ENCODE results near the gene PCDHGA12.
"Not testable (repeated sequence)": the region's sequence is repeated elsewhere in the genome, so short reads cannot be mapped to it uniquely, and the experiment has no call there.

The PCDHGA12 gene

GRCh38 chr5:141407790-141408505 is 22.4 kb upstream of the PCDHGA12 start, which contains the start of gene PCDHGB6:
Gene PCDHGB6, plus strand, starts transcription at chr5:141408021. Its CDS starts 182 bp downstream, at chr5:141408203.
- DNase-seq (ENCODE audit: low spot score): peak; percentile 72

- DNase-seq (ENCODE audit: low spot score): no peak
These were observed 20.6 kb upstream of the PCDHGA12 start for GRCh38 chr5:141409598-141410306.

GRCh38 chr5:141411575-141411974 is 18.7 kb upstream of the PCDHGA12 start:
- no peak for DNase-seq (ENCODE audit: low spot score)

GRCh38 chr5:141412854-141413539 is 17.3 kb upstream of the PCDHGA12 start, which contains the start of gene PCDHGA10:
Gene PCDHGA10, plus strand, starts transcription at chr5:141412987. Its CDS starts 189 bp downstream, at chr5:141413176.
- no peak for DNase-seq (ENCODE audit: low spot score)

GRCh38 chr5:141413540-141414069 is 16.7 kb upstream of the PCDHGA12 start:
- DNase-seq (ENCODE audit: low spot score): no peak

- DNase-seq (ENCODE audit: low spot score): not testable (repeated sequence)
These were observed 15.6 kb upstream of the PCDHGA12 start for GRCh38 chr5:141414548-141415274.

- DNase-seq (ENCODE audit: low spot score): not testable (repeated sequence)
These were observed 15.1 kb upstream of the PCDHGA12 start for GRCh38 chr5:141415275-141415618.

GRCh38 chr5:141417494-141418172 is 12.7 kb upstream of the PCDHGA12 start, which contains the start of gene PCDHGB7:
Gene PCDHGB7, plus strand, starts transcription at chr5:141417677. Its CDS starts 183 bp downstream, at chr5:141417860.
- DNase-seq (ENCODE audit: low spot score): peak; percentile 87

- DNase-seq (ENCODE audit: low spot score): no peak
These were observed 11.0 kb upstream of the PCDHGA12 start for GRCh38 chr5:141419074-141419880.

- peak; percentile 63 for DNase-seq (ENCODE audit: low spot score)
These were observed 9.3 kb upstream of the PCDHGA12 start, which contains the start of gene PCDHGA11 for GRCh38 chr5:141420855-141421488. Gene PCDHGA11, plus strand, starts transcription at chr5:141421051. Its CDS starts 177 bp downstream, at chr5:141421228.

GRCh38 chr5:141421489-141421855 is 8.8 kb upstream of the PCDHGA12 start:
- DNase-seq (ENCODE audit: low spot score): no peak

GRCh38 chr5:141422742-141423291 is 7.5 kb upstream of the PCDHGA12 start:
- no peak for DNase-seq (ENCODE audit: low spot score)

GRCh38 chr5:141427783-141428426 is 2.4 kb upstream of the PCDHGA12 start:
- DNase-seq (ENCODE audit: low spot score): no peak

GRCh38 chr5:141431286-141431685 is 979 bp downstream of the PCDHGA12 start:
- no peak for DNase-seq (ENCODE audit: low spot score)

- not testable (repeated sequence) for DNase-seq (ENCODE audit: low spot score)
These were observed 2.0 kb downstream of the PCDHGA12 start for GRCh38 chr5:141432308-141432707.

- DNase-seq (ENCODE audit: low spot score): not testable (repeated sequence)
These were observed 2.4 kb downstream of the PCDHGA12 start for GRCh38 chr5:141432726-141433125.

- no peak for DNase-seq (ENCODE audit: low spot score)
These were observed 3.7 kb downstream of the PCDHGA12 start for GRCh38 chr5:141434006-141434405.

- DNase-seq (ENCODE audit: low spot score): no peak
These were observed 6.9 kb downstream of the PCDHGA12 start for GRCh38 chr5:141437221-141437620.
